MM.1S (cell line): ENCODE results near the gene ENPEP.
"Not testable (repeated sequence)": the region's sequence is repeated elsewhere in the genome, so short reads cannot be mapped to it uniquely, and the experiment has no call there.

ENCODE experiments used
- DNase-seq: peaks from one replicate; pipeline ENCODE4 v3.0.0-alpha.2; 2015
- H2AFZ ChIP-seq: fragments of 300-600 bp; sonication (generic); 2 replicates; pipeline ENCODE4 v1.6.0; 2016; ENCODE audit warnings: antibody characterized with exemption, low read length
- H3F3A ChIP-seq: fragments of 300-600 bp; sonication (generic); 2 replicates; pipeline ENCODE4 v1.6.1; 2016; ENCODE audit warnings: mild to moderate bottlenecking, antibody characterized with exemption, low read length, moderate library complexity, mixed read lengths; ENCODE audit not compliant: insufficient read depth
- H3K27ac ChIP-seq: fragments of 300-600 bp; sonication (generic); 2 replicates; pipeline ENCODE4 v1.5.1; 2016; ENCODE audit warnings: mild to moderate bottlenecking, low read length
- H3K27me3 ChIP-seq: fragments of 300-600 bp; sonication (generic); replicated peaks from 2 replicates; pipeline ENCODE4 v1.6.0; 2016; ENCODE audit warnings: low read length; ENCODE audit not compliant: insufficient read depth
- H3K36me3 ChIP-seq: fragments of 300-600 bp; sonication (generic); replicated peaks from 2 replicates; pipeline ENCODE4 v1.6.1; 2016; ENCODE audit warnings: mild to moderate bottlenecking, low read length, mixed read lengths; ENCODE audit not compliant: insufficient read depth
- H3K4me1 ChIP-seq: fragments of 300-600 bp; sonication (generic); 2 replicates; pipeline ENCODE4 v1.6.1; 2016; ENCODE audit warnings: low read length, mixed read lengths
- H3K4me2 ChIP-seq: fragments of 300-600 bp; sonication (generic); 2 replicates; pipeline ENCODE4 v1.6.0; 2016; ENCODE audit warnings: low read depth, low read length
- H3K4me3 ChIP-seq: fragments of 300-600 bp; sonication (generic); 2 replicates; pipeline ENCODE4 v1.5.1; 2016; ENCODE audit warnings: low read length, mixed read lengths
- H3K79me2 ChIP-seq: fragments of 300-600 bp; sonication (generic); 2 replicates; pipeline ENCODE4 v1.6.1; 2016; ENCODE audit warnings: mixed run types, low read length, mixed read lengths
- H3K9ac ChIP-seq: fragments of 300-600 bp; sonication (generic); 2 replicates; pipeline ENCODE4 v1.6.1; 2016; ENCODE audit warnings: low read length, mixed read lengths
- H3K9me2 ChIP-seq: fragments of 300-600 bp; sonication (generic); replicated peaks from 2 replicates; pipeline ENCODE4 v1.6.1; 2016; ENCODE audit warnings: mild to moderate bottlenecking, low read length, mixed read lengths; ENCODE audit not compliant: insufficient read depth
- H3K9me3 ChIP-seq: fragments of 300-600 bp; sonication (generic); replicated peaks from 2 replicates; pipeline ENCODE4 v1.6.1; 2016; ENCODE audit warnings: mild to moderate bottlenecking, low read length, mixed read lengths; ENCODE audit not compliant: insufficient read depth
- H4K20me1 ChIP-seq: fragments of 300-600 bp; sonication (generic); 2 replicates; pipeline ENCODE4 v1.6.1; 2016; ENCODE audit warnings: mild to moderate bottlenecking, low read length, moderate library complexity, mixed read lengths; ENCODE audit not compliant: insufficient read depth
- CTCF ChIP-seq: fragments of 300-600 bp; sonication (generic); IDR thresholded peaks from 2 replicates; pipeline ENCODE4 v1.5.1; 2016; ENCODE audit warnings: antibody characterized with exemption, low read length, mixed read lengths
- EZH2 ChIP-seq: fragments of 300-600 bp; sonication (generic); optimal IDR thresholded peaks from 2 replicates; pipeline ENCODE3; 2017; ENCODE audit warnings: low read depth, mild to moderate bottlenecking, antibody characterized with exemption, low read length, mixed read lengths
- EZH2phosphoT487 ChIP-seq: fragments of 300-600 bp; sonication (generic); IDR thresholded peaks from 2 replicates; pipeline ENCODE4 v1.6.1; 2018; ENCODE audit warnings: antibody characterized with exemption, low read length

The ENPEP gene

GRCh38 chr4:110474481-110474880, 1.5 kb upstream of the ENPEP start:
- no peak overlapping the region for H3K4me2 ChIP-seq
- H3K9me2 ChIP-seq: no peaks in the 10 kb centered on the region
- no peaks in the 10 kb centered on the region for H3F3A ChIP-seq
- no peaks in the 10 kb centered on the region for H3K4me1 ChIP-seq
- H2AFZ ChIP-seq: no peak overlapping the region
- no peak for DNase-seq
- H3K4me3 ChIP-seq: no peak overlapping the region
- no peaks in the 10 kb centered on the region for H3K36me3 ChIP-seq
- no peaks in the 10 kb centered on the region for H4K20me1 ChIP-seq
- no peak overlapping the region for H3K9ac ChIP-seq
- no peaks in the 10 kb centered on the region for H3K9me3 ChIP-seq
- no peaks in the 10 kb centered on the region for H3K79me2 ChIP-seq
- TF ChIP-seq EZH2 (no peak), EZH2phosphoT487 (no peak), CTCF (no peak)
- no peaks in the 10 kb centered on the region for H3K27me3 ChIP-seq
- no peak overlapping the region for H3K27ac ChIP-seq

- H3K4me1 ChIP-seq, DNase-seq, H2AFZ ChIP-seq, H3K27ac ChIP-seq, H3K79me2 ChIP-seq, H3K9me3 ChIP-seq, H4K20me1 ChIP-seq, H3K4me2 ChIP-seq, H3F3A ChIP-seq, H3K4me3 ChIP-seq, H3K9me2 ChIP-seq, H3K27me3 ChIP-seq, H3K9ac ChIP-seq, H3K36me3 ChIP-seq: not testable (repeated sequence)
Measured at GRCh38 chr4:110475080-110475479, 875 bp upstream of the ENPEP start.

- Histone ChIP-seq H3K9ac (no peak overlapping the region), H3F3A (no peaks in the 10 kb centered on the region), H3K9me2 (no peaks in the 10 kb centered on the region), H4K20me1 (no peaks in the 10 kb centered on the region), H3K4me1 (no peaks in the 10 kb centered on the region), H3K9me3 (no peaks in the 10 kb centered on the region), H3K36me3 (no peaks in the 10 kb centered on the region), H2AFZ (no peak overlapping the region), H3K27me3 (no peaks in the 10 kb centered on the region), H3K27ac (no peak overlapping the region), H3K4me3 (no peak overlapping the region), H3K79me2 (no peaks in the 10 kb centered on the region), H3K4me2 (no peak overlapping the region)
- no peak for DNase-seq
- no peak for TF ChIP-seq EZH2phosphoT487
- TF ChIP-seq CTCF: no peak
- no peak for TF ChIP-seq EZH2
Measured at GRCh38 chr4:110477836-110478235, 1.9 kb downstream of the ENPEP start.

GRCh38 chr4:110480031-110480549, 4.1 kb downstream of the ENPEP start:
- TF ChIP-seq EZH2phosphoT487 (no peak), CTCF (no peak), EZH2 (no peak)

More at GRCh38 chr4:110480031-110480549, 4.1 kb downstream of the ENPEP start:
- Histone ChIP-seq H3K9ac (no peak overlapping the region), H3K4me1 (0 out of 2 replicates have a peak, but pooled peaks cover 11% of the 10 kb centered on the region), H4K20me1 (no peaks in the 10 kb centered on the region), H3K27ac (no peak overlapping the region), H2AFZ (no peak overlapping the region), H3K4me2 (no peak overlapping the region), H3K27me3 (no peaks in the 10 kb centered on the region), H3F3A (no peaks in the 10 kb centered on the region), H3K36me3 (no peaks in the 10 kb centered on the region), H3K4me3 (no peak overlapping the region), H3K9me3 (no peaks in the 10 kb centered on the region), H3K79me2 (no peaks in the 10 kb centered on the region), H3K9me2 (no peaks in the 10 kb centered on the region)
- DNase-seq: no peak
